ENCODE results near the gene GRIPAP1. TPM values are rescaled to one million over a fixed set of nuclear protein-coding genes. Genes with fewer than 3 reads are reported as not detected.
"Not testable (repeated sequence)": the region's sequence is repeated elsewhere in the genome, so short reads cannot be mapped to it uniquely, and the experiment has no call there.

Gene GRIPAP1
- total and polyA plus RNA-seq, 2 donors = 19.5 to 37.0 TPM

GRCh38 chrX:48980341-48980740 is 21.7 kb downstream of the GRIPAP1 start:
- H3K4me3 ChIP-seq (ENCODE audit: low read length in 2 of 2); H3K4me1 ChIP-seq (ENCODE audit: control insufficient read depth in 2 of 2, insufficient read depth in 2 of 2, low read length in 2 of 2); DNase-seq (ENCODE audit: low read depth in 6 of 9, low spot score in 9 of 9); H3K9me3 ChIP-seq (ENCODE audit: control insufficient read depth in 2 of 2, insufficient read depth in 1 of 2, low read length in 1 of 2); H3K27ac ChIP-seq (ENCODE audit: low read depth in 1 of 2, low read length in 1 of 2); H3K27me3 ChIP-seq (ENCODE audit: control insufficient read depth in 2 of 2, insufficient read depth in 1 of 2, low read length in 1 of 2): not testable (repeated sequence)
- 84% methylated on average over 7 of the region's 10 CpGs for WGBS
- H3K36me3 ChIP-seq (ENCODE audit: control insufficient read depth in 2 of 2, insufficient read depth in 2 of 2, low read length in 1 of 2) = peaks cover 55 to 57% of the 10 kb centered on the region in 2 donors

DNA sequence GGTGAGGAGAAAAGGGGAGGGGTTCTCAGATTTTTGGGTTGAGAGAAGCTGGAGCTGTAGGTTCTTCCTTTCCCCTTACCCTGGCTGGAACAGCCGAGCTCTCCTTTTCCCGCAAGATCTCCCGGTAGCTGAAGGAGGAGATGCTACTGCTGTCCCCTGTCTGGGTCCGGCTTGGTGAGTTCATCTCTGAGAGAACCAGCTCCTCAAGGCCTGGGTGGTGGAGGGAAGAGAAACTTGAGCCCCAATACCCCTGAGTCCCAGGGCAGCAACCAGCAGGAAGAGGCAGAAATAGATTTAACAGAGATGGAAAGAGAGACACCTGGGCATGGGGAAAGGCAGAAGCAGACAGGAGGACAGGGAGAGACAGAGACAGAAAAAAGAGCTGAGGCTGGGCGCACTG is 23.8 kb downstream of the GRIPAP1 start:
- H3K27ac ChIP-seq (ENCODE audit: low read depth in 1 of 2, low read length in 1 of 2) = no peak overlapping the region
- over 99% methylated on average over 5 of the region's 5 CpGs for WGBS
- DNase-seq (ENCODE audit: low read depth in 6 of 9, low spot score in 9 of 9) = no peak
- no peak overlapping the region for H3K4me3 ChIP-seq (ENCODE audit: low read length in 2 of 2)
- no peaks in the 10 kb centered on the region for H3K27me3 ChIP-seq (ENCODE audit: control insufficient read depth in 2 of 2, insufficient read depth in 1 of 2, low read length in 1 of 2)
- peaks cover 56 to 57% of the 10 kb centered on the region in 2 donors for H3K36me3 ChIP-seq (ENCODE audit: control insufficient read depth in 2 of 2, insufficient read depth in 2 of 2, low read length in 1 of 2)
- H3K4me1 ChIP-seq (ENCODE audit: control insufficient read depth in 2 of 2, insufficient read depth in 2 of 2, low read length in 2 of 2) = no peaks in the 10 kb centered on the region
- no peaks in the 10 kb centered on the region for H3K9me3 ChIP-seq (ENCODE audit: control insufficient read depth in 2 of 2, insufficient read depth in 1 of 2, low read length in 1 of 2)

DNA sequence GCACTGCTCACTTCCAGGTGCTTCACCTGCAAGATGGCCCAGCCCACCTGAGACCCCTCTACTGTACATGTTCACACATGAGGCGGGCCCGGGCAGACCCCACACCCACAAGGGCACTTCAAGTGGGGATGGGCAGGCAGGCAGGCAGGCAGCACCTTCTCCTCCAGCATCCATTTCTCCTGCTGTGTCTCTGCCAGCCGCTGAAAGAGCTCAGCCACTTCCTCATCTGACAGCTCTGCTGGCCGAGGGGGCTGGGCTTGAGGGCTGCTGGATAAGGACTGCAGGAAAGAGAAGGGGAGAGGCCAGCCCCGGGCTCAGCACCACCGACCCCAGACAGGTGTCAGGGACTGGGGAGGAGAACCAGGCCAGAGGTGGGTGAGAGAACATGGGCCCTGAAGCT is 26.0 kb downstream of the GRIPAP1 start:
- no peak for DNase-seq (ENCODE audit: low read depth in 6 of 9, low spot score in 9 of 9)
- H3K27ac ChIP-seq (ENCODE audit: low read depth in 1 of 2, low read length in 1 of 2) = no peak overlapping the region
- WGBS = 32% methylated on average over 6 of the region's 6 CpGs
- no peak overlapping the region for H3K4me3 ChIP-seq (ENCODE audit: low read length in 2 of 2)
- peaks cover 39% of the 10 kb centered on the region in 2 donors for H3K36me3 ChIP-seq (ENCODE audit: control insufficient read depth in 2 of 2, insufficient read depth in 2 of 2, low read length in 1 of 2)
- no peaks in the 10 kb centered on the region for H3K9me3 ChIP-seq (ENCODE audit: control insufficient read depth in 2 of 2, insufficient read depth in 1 of 2, low read length in 1 of 2)
- peaks cover 3 to 12% of the 10 kb centered on the region in 2 donors for H3K4me1 ChIP-seq (ENCODE audit: control insufficient read depth in 2 of 2, insufficient read depth in 2 of 2, low read length in 2 of 2)
- peaks cover 0 to 12% of the 10 kb centered on the region in 2 donors for H3K27me3 ChIP-seq (ENCODE audit: control insufficient read depth in 2 of 2, insufficient read depth in 1 of 2, low read length in 1 of 2)

GRCh38 chrX:48975541-48975940 is 26.5 kb downstream of the GRIPAP1 start:
- peaks cover 36 to 37% of the 10 kb centered on the region in 2 donors for H3K36me3 ChIP-seq (ENCODE audit: control insufficient read depth in 2 of 2, insufficient read depth in 2 of 2, low read length in 1 of 2)
- H3K4me1 ChIP-seq (ENCODE audit: control insufficient read depth in 2 of 2, insufficient read depth in 2 of 2, low read length in 2 of 2) = peaks cover 3 to 12% of the 10 kb centered on the region in 2 donors
- DNase-seq (ENCODE audit: low read depth in 6 of 9, low spot score in 9 of 9) = no peak
- peaks cover 0 to 12% of the 10 kb centered on the region in 2 donors for H3K27me3 ChIP-seq (ENCODE audit: control insufficient read depth in 2 of 2, insufficient read depth in 1 of 2, low read length in 1 of 2)
- WGBS = 95% methylated on average over 5 of the region's 5 CpGs
- H3K27ac ChIP-seq (ENCODE audit: low read depth in 1 of 2, low read length in 1 of 2) = no peak overlapping the region
- no peaks in the 10 kb centered on the region for H3K9me3 ChIP-seq (ENCODE audit: control insufficient read depth in 2 of 2, insufficient read depth in 1 of 2, low read length in 1 of 2)
- H3K4me3 ChIP-seq (ENCODE audit: low read length in 2 of 2) = no peak overlapping the region

DNA sequence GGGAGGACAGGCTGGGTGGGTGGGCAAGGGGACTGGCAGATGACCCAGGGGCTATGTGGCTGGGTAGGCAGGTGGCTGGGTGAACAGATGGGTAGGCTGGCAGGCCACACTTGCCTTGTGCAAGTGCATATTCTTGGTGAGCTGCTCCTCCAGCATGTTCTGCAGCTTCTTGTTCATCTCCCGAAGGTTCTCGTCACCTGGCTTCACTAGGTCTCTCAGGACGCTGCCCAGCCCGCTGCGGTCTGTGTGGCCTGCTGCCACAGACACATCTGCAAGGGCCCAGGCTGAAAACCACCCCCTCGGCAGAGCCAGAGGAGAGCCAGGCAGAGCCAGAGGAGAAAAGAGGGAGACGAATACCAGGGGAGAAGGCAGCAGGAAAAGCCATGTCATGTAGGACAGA is 27.0 kb downstream of the GRIPAP1 start:
- 94% methylated on average over 7 of the region's 7 CpGs for WGBS
- DNase-seq (ENCODE audit: low read depth in 6 of 9, low spot score in 9 of 9) = no peak
- H3K9me3 ChIP-seq (ENCODE audit: control insufficient read depth in 2 of 2, insufficient read depth in 1 of 2, low read length in 1 of 2) = no peaks in the 10 kb centered on the region

GRCh38 chrX:48974574-48974973 is 27.5 kb downstream of the GRIPAP1 start:
- DNase-seq (ENCODE audit: low read depth in 6 of 9, low spot score in 9 of 9) = no peak
- H3K4me1 ChIP-seq (ENCODE audit: control insufficient read depth in 2 of 2, insufficient read depth in 2 of 2, low read length in 2 of 2) = peaks cover 3 to 12% of the 10 kb centered on the region in 2 donors
- peaks cover 0 to 12% of the 10 kb centered on the region in 2 donors for H3K27me3 ChIP-seq (ENCODE audit: control insufficient read depth in 2 of 2, insufficient read depth in 1 of 2, low read length in 1 of 2)
- no peak overlapping the region for H3K27ac ChIP-seq (ENCODE audit: low read depth in 1 of 2, low read length in 1 of 2)
- no peaks in the 10 kb centered on the region for H3K9me3 ChIP-seq (ENCODE audit: control insufficient read depth in 2 of 2, insufficient read depth in 1 of 2, low read length in 1 of 2)
- no peak overlapping the region for H3K4me3 ChIP-seq (ENCODE audit: low read length in 2 of 2)
- peaks cover 33 to 36% of the 10 kb centered on the region in 2 donors for H3K36me3 ChIP-seq (ENCODE audit: control insufficient read depth in 2 of 2, insufficient read depth in 2 of 2, low read length in 1 of 2)
- WGBS = 100% methylated on average over 2 of the region's 2 CpGs

More for the DNA sequence above, 27.0 kb downstream of the GRIPAP1 start:
- peaks cover 35 to 36% of the 10 kb centered on the region in 2 donors for H3K36me3 ChIP-seq (ENCODE audit: control insufficient read depth in 2 of 2, insufficient read depth in 2 of 2, low read length in 1 of 2)
- peaks cover 3 to 12% of the 10 kb centered on the region in 2 donors for H3K4me1 ChIP-seq (ENCODE audit: control insufficient read depth in 2 of 2, insufficient read depth in 2 of 2, low read length in 2 of 2)
- H3K27ac ChIP-seq (ENCODE audit: low read depth in 1 of 2, low read length in 1 of 2) = no peak overlapping the region
- H3K4me3 ChIP-seq (ENCODE audit: low read length in 2 of 2) = no peak overlapping the region
- H3K27me3 ChIP-seq (ENCODE audit: control insufficient read depth in 2 of 2, insufficient read depth in 1 of 2, low read length in 1 of 2) = peaks cover 0 to 12% of the 10 kb centered on the region in 2 donors

DNA sequence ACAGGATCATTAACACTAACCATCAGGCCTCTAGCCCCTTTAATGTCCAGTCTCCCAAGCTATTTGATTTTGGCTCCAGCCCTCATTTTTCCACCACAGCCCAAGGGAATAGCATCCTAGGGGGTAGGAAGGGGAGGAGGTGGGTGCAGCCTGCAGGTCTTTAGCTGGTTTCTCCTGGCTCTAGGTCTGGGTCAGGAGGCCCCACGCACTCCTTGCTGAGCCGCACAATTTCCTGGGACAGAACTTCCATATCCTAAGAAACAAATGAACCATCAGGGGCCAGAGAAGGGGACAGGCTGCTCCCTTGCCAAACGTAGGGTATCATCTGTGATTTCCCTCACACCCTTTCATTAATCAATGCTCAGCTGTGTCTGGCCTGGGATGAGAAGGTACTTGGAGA is 28.0 kb downstream of the GRIPAP1 start:
- peaks cover 33 to 36% of the 10 kb centered on the region in 2 donors for H3K36me3 ChIP-seq (ENCODE audit: control insufficient read depth in 2 of 2, insufficient read depth in 2 of 2, low read length in 1 of 2)
- DNase-seq (ENCODE audit: low read depth in 6 of 9, low spot score in 9 of 9) = no peak
- peaks cover 0 to 12% of the 10 kb centered on the region in 2 donors for H3K27me3 ChIP-seq (ENCODE audit: control insufficient read depth in 2 of 2, insufficient read depth in 1 of 2, low read length in 1 of 2)

GRCh38 chrX:48972220-48973164 is 29.6 kb downstream of the GRIPAP1 start:
- peaks cover 26 to 29% of the 10 kb centered on the region in 2 donors for H3K36me3 ChIP-seq (ENCODE audit: control insufficient read depth in 2 of 2, insufficient read depth in 2 of 2, low read length in 1 of 2)
- WGBS = 33% methylated on average over 13 of the region's 13 CpGs
- peak in 3 of 9 donors; percentile 17 to 47 (median 29) for DNase-seq (ENCODE audit: low read depth in 6 of 9, low spot score in 9 of 9)
- H3K27me3 ChIP-seq (ENCODE audit: control insufficient read depth in 2 of 2, insufficient read depth in 1 of 2, low read length in 1 of 2) = peaks cover 0 to 12% of the 10 kb centered on the region in 2 donors
- H3K27ac ChIP-seq (ENCODE audit: low read depth in 1 of 2, low read length in 1 of 2) = no peak overlapping the region
- peaks cover 3 to 12% of the 10 kb centered on the region in 2 donors for H3K4me1 ChIP-seq (ENCODE audit: control insufficient read depth in 2 of 2, insufficient read depth in 2 of 2, low read length in 2 of 2)
- no peaks in the 10 kb centered on the region for H3K9me3 ChIP-seq (ENCODE audit: control insufficient read depth in 2 of 2, insufficient read depth in 1 of 2, low read length in 1 of 2)
- H3K4me3 ChIP-seq (ENCODE audit: low read length in 2 of 2) = peak overlapping the region in 1 of 2 donors; percentile 3

More for the DNA sequence above, 28.0 kb downstream of the GRIPAP1 start:
- WGBS = 99% methylated on average over 3 of the region's 3 CpGs
- no peaks in the 10 kb centered on the region for H3K9me3 ChIP-seq (ENCODE audit: control insufficient read depth in 2 of 2, insufficient read depth in 1 of 2, low read length in 1 of 2)
- no peak overlapping the region for H3K4me3 ChIP-seq (ENCODE audit: low read length in 2 of 2)
- no peak overlapping the region for H3K27ac ChIP-seq (ENCODE audit: low read depth in 1 of 2, low read length in 1 of 2)
- H3K4me1 ChIP-seq (ENCODE audit: control insufficient read depth in 2 of 2, insufficient read depth in 2 of 2, low read length in 2 of 2) = peaks cover 3 to 12% of the 10 kb centered on the region in 2 donors
